ENCODE data around the gene LYPLAL1. TPM values are rescaled to one million over a fixed set of nuclear protein-coding genes. Genes with fewer than 3 reads are reported as not detected.
"Not testable (repeated sequence)": the region's sequence is repeated elsewhere in the genome, so short reads cannot be mapped to it uniquely, and the experiment has no call there.

LYPLAL1 gene
- total RNA-seq, 2 experiments from 2014 or later, result 19.0 to 19.7 TPM

- ChIA-PET CTCF (no interaction called here), POLR2A (no interaction called here)
- Mint-ChIP-seq H3K4me1 (no peaks in the 10 kb centered on the region), H3K36me3 (ENCODE audit: low read depth) (no peaks in the 10 kb centered on the region), H3K27me3 (no peaks in the 10 kb centered on the region), H3K4me3 (no peak overlapping the region), H3K9me3 (no peaks in the 10 kb centered on the region), H3K27ac (no peak overlapping the region)
- no peak for DNase-seq
These were observed 65.8 kb downstream of the LYPLAL1 start for GRCh38 chr1:219239518-219239917.

GRCh38 chr1:219244864-219245263, 71.2 kb downstream of the LYPLAL1 start:
- no peak for DNase-seq
- Mint-ChIP-seq H3K4me3 (no peak overlapping the region), H3K4me1 (no peaks in the 10 kb centered on the region), H3K9me3 (no peaks in the 10 kb centered on the region), H3K36me3 (ENCODE audit: low read depth) (no peaks in the 10 kb centered on the region), H3K27ac (no peak overlapping the region), H3K27me3 (no peaks in the 10 kb centered on the region)
- POLR2A ChIA-PET, result no interaction called here
- CTCF ChIA-PET, result no interaction called here

- Mint-ChIP-seq H3K36me3 (ENCODE audit: low read depth) (no peaks in the 10 kb centered on the region), H3K4me1 (no peaks in the 10 kb centered on the region), H3K27ac (no peak overlapping the region), H3K4me3 (no peak overlapping the region), H3K27me3 (no peaks in the 10 kb centered on the region), H3K9me3 (no peaks in the 10 kb centered on the region)
- CTCF ChIA-PET, result no interaction called here
- no peak for DNase-seq
- POLR2A ChIA-PET, result no interaction called here
These were observed 73.8 kb downstream of the LYPLAL1 start for GRCh38 chr1:219247441-219247840.

- CTCF ChIA-PET, result not testable (repeated sequence)
These were observed 76.8 kb downstream of the LYPLAL1 start for GRCh38 chr1:219250468-219250867.

GRCh38 chr1:219257751-219258150, 84.1 kb downstream of the LYPLAL1 start:
- no peaks in the 10 kb centered on the region for H3K36me3 Mint-ChIP-seq (ENCODE audit: low read depth)
- H3K9me3 Mint-ChIP-seq, result peaks cover 7% of the 10 kb centered on the region
- POLR2A ChIA-PET, result no interaction called here
- H3K27ac Mint-ChIP-seq, result no peak overlapping the region
- CTCF ChIA-PET, result no interaction called here
- no peak overlapping the region for H3K4me3 Mint-ChIP-seq
- H3K27me3 Mint-ChIP-seq, result no peaks in the 10 kb centered on the region
- H3K4me1 Mint-ChIP-seq, result no peaks in the 10 kb centered on the region
- no peak for DNase-seq

More at GRCh38 chr1:219250468-219250867, 76.8 kb downstream of the LYPLAL1 start:
- H3K9me3 Mint-ChIP-seq; H3K36me3 Mint-ChIP-seq (ENCODE audit: low read depth); POLR2A ChIA-PET; H3K27me3 Mint-ChIP-seq; H3K27ac Mint-ChIP-seq; DNase-seq; H3K4me3 Mint-ChIP-seq; H3K4me1 Mint-ChIP-seq: not testable (repeated sequence)

GRCh38 chr1:219261454-219261853, 87.8 kb downstream of the LYPLAL1 start:
- no peaks in the 10 kb centered on the region for H3K27me3 Mint-ChIP-seq
- CTCF ChIA-PET, result no interaction called here
- no peaks in the 10 kb centered on the region for H3K4me1 Mint-ChIP-seq
- POLR2A ChIA-PET, result no interaction called here
- no peak overlapping the region for H3K27ac Mint-ChIP-seq
- H3K36me3 Mint-ChIP-seq (ENCODE audit: low read depth), result no peaks in the 10 kb centered on the region
- H3K9me3 Mint-ChIP-seq, result peaks cover 3% of the 10 kb centered on the region
- no peak overlapping the region for H3K4me3 Mint-ChIP-seq
- no peak for DNase-seq
